Brain microvascular endothelial cell (primary cell): ENCODE data around the gene EPN2.

Experiments
- DNase-seq: peaks from one replicate; pipeline ENCODE4 v3.0.0-alpha.2; 2020
- H3K27ac ChIP-seq: fragments of 250-450 bp; sonication (Bioruptor Pico); 2 replicates; pipeline ENCODE4 v1.5.1; 2020; ENCODE audit warnings: mild to moderate bottlenecking, moderate library complexity
- H3K27me3 ChIP-seq: fragments of 250-450 bp; sonication (Bioruptor Pico); replicated peaks from 2 replicates; pipeline ENCODE4 v1.5.1; 2020; ENCODE audit warnings: mild to moderate bottlenecking
- H3K36me3 ChIP-seq: fragments of 250-450 bp; sonication (Bioruptor Pico); replicated peaks from 2 replicates; pipeline ENCODE4 v1.5.1; 2020; ENCODE audit warnings: mild to moderate bottlenecking
- H3K4me3 ChIP-seq: 2 replicates; pipeline ENCODE4 v1.5.1; 2011; ENCODE audit warnings: low read depth, mild to moderate bottlenecking, control low read depth, low read length, moderate library complexity
- in situ Hi-C: cut with HindIII; loops from 2 replicates; pipeline ENCODE4 v1.10.0; 2017; ENCODE audit warnings: low sequenced_read_pairs, low pct_ligation_motif_present
- TF ChIP-seq, protein P1 (sequence below): IDR thresholded peaks from 2 replicates; pipeline ENCODE4 v1.5.1; 2011; ENCODE audit warnings: low read depth, mild to moderate bottlenecking, moderate library complexity, low read length, control low read depth, inconsistent platforms; ENCODE audit errors: missing control alignments

EPN2 gene

DNA sequence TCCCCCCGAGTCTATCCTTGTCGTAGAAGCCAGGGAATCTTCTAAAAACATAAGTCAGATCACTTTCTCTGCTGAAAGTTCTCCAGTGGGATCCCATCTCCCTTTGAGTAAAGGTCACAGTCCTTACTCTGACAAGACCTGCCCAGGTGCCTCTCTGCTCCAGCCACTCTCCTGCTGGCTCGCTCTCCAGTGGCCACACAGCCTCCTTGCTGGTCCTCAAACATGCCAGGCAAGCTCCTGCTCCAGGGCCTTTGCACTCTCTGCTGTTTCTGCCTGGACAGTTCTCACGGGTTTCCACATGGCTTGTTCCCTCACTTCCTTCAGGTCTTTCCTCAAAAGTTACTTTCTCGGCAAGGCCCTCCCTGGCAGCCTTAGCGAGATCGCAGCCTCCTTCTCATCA, 122.0 kb downstream of the EPN2 start:
- TF ChIP-seq, protein P1, sequence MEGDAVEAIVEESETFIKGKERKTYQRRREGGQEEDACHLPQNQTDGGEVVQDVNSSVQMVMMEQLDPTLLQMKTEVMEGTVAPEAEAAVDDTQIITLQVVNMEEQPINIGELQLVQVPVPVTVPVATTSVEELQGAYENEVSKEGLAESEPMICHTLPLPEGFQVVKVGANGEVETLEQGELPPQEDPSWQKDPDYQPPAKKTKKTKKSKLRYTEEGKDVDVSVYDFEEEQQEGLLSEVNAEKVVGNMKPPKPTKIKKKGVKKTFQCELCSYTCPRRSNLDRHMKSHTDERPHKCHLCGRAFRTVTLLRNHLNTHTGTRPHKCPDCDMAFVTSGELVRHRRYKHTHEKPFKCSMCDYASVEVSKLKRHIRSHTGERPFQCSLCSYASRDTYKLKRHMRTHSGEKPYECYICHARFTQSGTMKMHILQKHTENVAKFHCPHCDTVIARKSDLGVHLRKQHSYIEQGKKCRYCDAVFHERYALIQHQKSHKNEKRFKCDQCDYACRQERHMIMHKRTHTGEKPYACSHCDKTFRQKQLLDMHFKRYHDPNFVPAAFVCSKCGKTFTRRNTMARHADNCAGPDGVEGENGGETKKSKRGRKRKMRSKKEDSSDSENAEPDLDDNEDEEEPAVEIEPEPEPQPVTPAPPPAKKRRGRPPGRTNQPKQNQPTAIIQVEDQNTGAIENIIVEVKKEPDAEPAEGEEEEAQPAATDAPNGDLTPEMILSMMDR, result no peak
- DNase-seq, result no peak
- H3K27ac ChIP-seq, result no peak overlapping the region
- H3K27me3 ChIP-seq, result no peaks in the 10 kb centered on the region
- peaks cover 3% of the 10 kb centered on the region for H3K36me3 ChIP-seq
- H3K4me3 ChIP-seq, result no peak overlapping the region
- in situ Hi-C loops, result no loop called here

DNA sequence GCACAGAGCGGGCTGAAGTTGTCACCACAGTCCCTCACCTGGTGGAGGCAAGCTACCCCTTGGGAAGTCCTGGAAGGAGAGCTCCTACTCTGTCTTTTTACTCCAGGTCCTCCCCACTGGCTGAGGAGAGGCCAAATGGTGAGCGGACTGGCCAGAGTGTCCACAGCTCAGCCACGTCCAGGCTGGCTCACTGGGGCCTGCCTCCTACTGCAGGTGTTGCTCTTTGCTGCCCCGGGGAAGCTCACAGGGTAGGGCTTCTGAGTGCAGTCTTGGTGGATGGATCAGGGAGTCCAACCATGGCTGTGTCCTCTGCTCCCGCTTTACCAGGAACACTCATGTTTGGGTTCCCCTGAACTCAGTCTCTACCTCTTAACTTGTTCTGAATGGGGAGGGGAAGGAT, 122.7 kb downstream of the EPN2 start:
- peaks cover 3% of the 10 kb centered on the region for H3K36me3 ChIP-seq
- in situ Hi-C loops, result loop anchor here (10.0 kb wide), 1 partner anchor 405 kb away; no protein-coding TSS in a partner anchor
- no peak overlapping the region for H3K27ac ChIP-seq
- no peak for DNase-seq
- TF ChIP-seq, protein P1, result no peak
- no peak overlapping the region for H3K4me3 ChIP-seq
- no peaks in the 10 kb centered on the region for H3K27me3 ChIP-seq

DNA sequence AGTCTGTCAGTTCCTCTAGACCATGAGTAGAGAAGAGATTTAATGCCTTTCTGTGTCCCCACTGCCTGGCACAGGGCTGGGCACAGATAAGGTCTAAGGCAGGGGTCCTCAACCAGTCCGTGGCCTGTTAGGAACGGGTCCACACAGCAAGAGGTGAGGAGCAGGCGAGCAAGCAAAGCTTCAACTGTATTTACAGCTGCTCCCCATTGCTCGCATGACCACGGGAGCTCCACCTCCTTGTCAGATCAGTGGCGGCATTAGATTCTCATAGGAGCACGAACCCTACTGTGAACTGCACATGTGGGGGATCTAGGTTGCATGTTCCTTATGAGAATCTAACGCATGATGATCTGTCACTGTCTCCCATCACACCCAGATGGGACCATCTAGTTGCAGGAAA, 123.6 kb downstream of the EPN2 start:
- no peak for DNase-seq
- Histone ChIP-seq H3K27ac (no peak overlapping the region), H3K27me3 (no peaks in the 10 kb centered on the region), H3K4me3 (no peak overlapping the region), H3K36me3 (peaks cover 3% of the 10 kb centered on the region)
- in situ Hi-C loops, result loop anchor here (10.0 kb wide), 1 partner anchor 404 kb away; no protein-coding TSS in a partner anchor
- TF ChIP-seq, protein P1, result no peak

DNA sequence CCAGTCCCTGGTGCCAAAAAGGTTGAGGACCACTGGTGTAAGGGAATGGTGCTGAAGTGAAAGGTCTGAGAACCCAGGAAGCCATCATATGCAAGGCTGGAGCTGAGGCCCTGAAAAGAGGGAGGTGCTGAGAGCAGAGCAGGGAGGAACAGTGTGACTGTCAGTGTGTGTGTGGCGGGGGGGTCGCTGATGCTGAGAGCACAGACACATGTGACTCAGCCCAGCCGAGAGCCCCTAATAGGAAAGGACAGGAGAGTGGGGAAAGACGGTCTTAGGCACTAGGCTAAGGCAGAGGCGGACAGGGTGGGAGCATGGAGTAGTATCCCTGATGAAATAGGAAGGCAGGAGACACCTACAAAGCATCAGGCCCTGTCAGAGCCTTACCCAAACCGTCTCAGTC, 124.2 kb downstream of the EPN2 start:
- H3K4me3 ChIP-seq, result no peak overlapping the region
- no peaks in the 10 kb centered on the region for H3K27me3 ChIP-seq

DNA sequence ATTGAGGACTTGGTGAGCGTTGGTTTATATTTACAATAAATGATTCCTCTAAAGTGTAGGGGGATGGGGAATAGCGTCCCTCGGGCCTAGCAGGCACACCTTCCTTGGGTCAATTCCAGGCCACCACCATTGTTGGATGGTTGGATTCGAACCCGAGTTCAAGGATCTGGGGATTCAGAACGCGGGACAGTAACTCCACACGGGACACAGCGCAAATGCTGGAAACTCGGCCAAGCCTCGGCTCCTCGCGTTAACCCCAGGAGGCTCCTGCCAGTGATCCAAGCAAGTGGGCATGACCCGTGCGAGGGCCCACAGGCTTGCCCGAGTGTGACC, 124.7 kb downstream of the EPN2 start:
- peaks cover 3% of the 10 kb centered on the region for H3K36me3 ChIP-seq
- no peaks in the 10 kb centered on the region for H3K27me3 ChIP-seq
- no peak for DNase-seq
- H3K4me3 ChIP-seq, result peak overlapping the region; percentile 73
- H3K27ac ChIP-seq, result peak overlapping the region; percentile 85
- TF ChIP-seq, protein P1, result no peak
- in situ Hi-C loops, result loop anchor here (10.0 kb wide), 1 partner anchor 403 kb away; no protein-coding TSS in a partner anchor

More for the DNA sequence above, 124.2 kb downstream of the EPN2 start:
- in situ Hi-C loops, result loop anchor here (10.0 kb wide), 1 partner anchor 403 kb away; no protein-coding TSS in a partner anchor
- DNase-seq, result no peak
- TF ChIP-seq, protein P1, result no peak
- H3K36me3 ChIP-seq, result peaks cover 3% of the 10 kb centered on the region
- H3K27ac ChIP-seq, result no peak overlapping the region
